Thoracic aorta (tissue), 2 donors: ENCODE results near the gene VAPB. TPM values are rescaled to one million over a fixed set of nuclear protein-coding genes. Genes with fewer than 3 reads are reported as not detected.

ENCODE experiments used
- ATAC-seq: fragments of 150-250 bp; one replicate; pipeline ENCODE4 v1.8.0; 2017; ENCODE audit warnings: low read depth; ENCODE audit not compliant: insufficient number of reproducible peaks, low FRiP score
- DNase-seq: peaks from one replicate; pipeline ENCODE4 v3.0.0-alpha.2; 2020; ENCODE audit warnings: low spot score
- H3K27ac ChIP-seq, 2 donors: fragments of 200-600 bp; sonication (generic); 1 replicate in 1 of 2; 2 replicates in 1 of 2; pipeline ENCODE4 v1.5.1; 2016; ENCODE audit warnings: mild to moderate bottlenecking in 2 of 2, moderate library complexity in 2 of 2
- H3K27me3 ChIP-seq: fragments of 200-600 bp; sonication (generic); replicated peaks from 2 replicates; pipeline ENCODE4 v1.6.0; 2016; ENCODE audit warnings: mild to moderate bottlenecking; ENCODE audit not compliant: insufficient read depth
- H3K36me3 ChIP-seq: fragments of 200-600 bp; sonication (generic); one replicate; pipeline ENCODE4 v1.5.1; 2016
- H3K4me1 ChIP-seq, 2 donors: fragments of 200-600 bp; sonication (generic); 1 replicate in 1 of 2; 2 replicates in 1 of 2; pipeline versions ENCODE4 v1.5.1 to v1.6.0; 2016; ENCODE audit warnings: low read depth in 2 of 2, mild to moderate bottlenecking in 1 of 2; ENCODE audit not compliant: control insufficient read depth in 1 of 2
- H3K4me3 ChIP-seq: fragments of 200-600 bp; sonication (generic); 2 replicates; pipeline ENCODE4 v1.5.1; 2016; ENCODE audit warnings: mild to moderate bottlenecking
- H3K9me3 ChIP-seq: fragments of 200-600 bp; sonication (generic); 2 replicates; pipeline ENCODE4 v1.5.1; 2016
- CTCF ChIP-seq: fragments of 200-600 bp; sonication (generic); IDR thresholded peaks from one replicate; pipeline ENCODE4 v1.5.1; 2019; ENCODE audit warnings: antibody characterized with exemption
- total RNA-seq, 2 donors: library from RNA; depleted of rRNA; stranded (reverse); fragments of >200 nt; gene quantifications; one replicate each; pipeline versions ENCODE4 v1.1.0 to v1.2.3, GENCODE V29; 2016

The VAPB gene
- total RNA-seq, 2 donors from 2014 or later: 21.5 to 32.8 TPM

GRCh38 chr20:58471193-58472164 is 82.5 kb downstream of the VAPB start:
- no peak overlapping the region for H3K4me3 ChIP-seq
- no peaks in the 10 kb centered on the region for H3K36me3 ChIP-seq
- no peaks in the 10 kb centered on the region for H3K27me3 ChIP-seq
- no peaks in the 10 kb centered on the region for H3K4me1 ChIP-seq
- no peak for ATAC-seq
- H3K9me3 ChIP-seq: no peaks in the 10 kb centered on the region
- DNase-seq: no peak
- no peak for TF ChIP-seq CTCF
- no peak overlapping the region for H3K27ac ChIP-seq

- H3K9me3 ChIP-seq: no peaks in the 10 kb centered on the region
- no peak for ATAC-seq
- no peaks in the 10 kb centered on the region for H3K27me3 ChIP-seq
- DNase-seq: no peak
- no peak for TF ChIP-seq CTCF
- no peak overlapping the region for H3K4me3 ChIP-seq
- H3K27ac ChIP-seq: no peak overlapping the region
- no peaks in the 10 kb centered on the region for H3K4me1 ChIP-seq
- H3K36me3 ChIP-seq: no peaks in the 10 kb centered on the region
Observed at GRCh38 chr20:58472273-58473018, 83.4 kb downstream of the VAPB start.

DNA sequence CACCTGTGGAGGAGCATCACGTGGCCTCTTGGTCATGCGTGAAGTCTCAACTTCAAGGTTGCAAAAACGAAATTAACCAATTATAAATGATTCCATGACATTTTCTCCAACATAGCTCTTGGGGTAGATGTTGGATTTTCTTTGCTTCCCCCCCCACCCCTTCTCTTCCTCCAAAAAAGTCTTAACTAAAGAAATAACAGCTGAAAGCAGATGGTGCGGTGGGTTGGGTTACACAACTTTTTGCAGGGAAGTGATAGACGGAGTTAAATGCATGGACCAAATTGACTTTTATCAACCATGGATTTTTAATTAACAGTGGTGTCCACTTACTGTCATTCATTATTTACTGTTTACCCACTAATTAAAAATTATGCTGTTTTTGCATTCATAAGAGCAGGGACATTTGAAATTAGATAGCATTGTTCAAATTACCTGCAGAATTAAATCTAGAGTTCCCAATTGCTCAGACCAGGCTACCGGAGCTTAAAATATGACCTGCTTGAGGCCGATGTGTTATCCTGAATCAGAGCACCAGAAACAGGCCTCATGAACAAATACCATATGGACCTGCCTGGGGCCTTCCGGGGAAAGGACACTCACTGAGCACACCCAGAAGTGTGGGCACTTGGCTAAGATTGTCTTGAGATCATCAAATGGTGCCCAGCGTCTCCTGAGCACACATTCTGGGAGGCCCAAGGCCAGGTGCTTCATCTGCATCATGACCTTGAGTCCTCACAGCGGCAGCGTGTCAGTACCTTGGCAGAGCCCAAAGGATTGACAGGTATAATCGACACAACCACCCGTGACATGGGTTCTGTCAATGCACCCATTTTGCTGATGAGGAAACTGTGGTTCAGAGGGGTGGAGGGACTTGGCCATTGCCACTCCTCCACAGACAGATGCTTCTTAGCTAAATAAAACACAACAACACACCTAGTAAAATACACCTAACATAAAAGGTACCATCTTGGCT is 84.7 kb downstream of the VAPB start:
- H3K4me1 ChIP-seq: no peaks in the 10 kb centered on the region
- no peaks in the 10 kb centered on the region for H3K36me3 ChIP-seq
- H3K27ac ChIP-seq: no peak overlapping the region
- TF ChIP-seq CTCF: no peak
- no peak for ATAC-seq
- DNase-seq: no peak
- peaks cover 5% of the 10 kb centered on the region for H3K9me3 ChIP-seq
- H3K4me3 ChIP-seq: no peak overlapping the region
- H3K27me3 ChIP-seq: no peaks in the 10 kb centered on the region

- no peak overlapping the region for H3K4me3 ChIP-seq
- H3K27ac ChIP-seq: no peak overlapping the region
- no peaks in the 10 kb centered on the region for H3K27me3 ChIP-seq
- ATAC-seq (no peak), DNase-seq (no peak)
- H3K4me1 ChIP-seq: no peaks in the 10 kb centered on the region
- H3K9me3 ChIP-seq: peaks cover 5% of the 10 kb centered on the region
- no peak for TF ChIP-seq CTCF
- no peaks in the 10 kb centered on the region for H3K36me3 ChIP-seq
Observed at GRCh38 chr20:58475466-58475865, 86.4 kb downstream of the VAPB start.
